GM18499 (cell line): Measurements from ENCODE around the gene SYF2.
"Not testable (repeated sequence)": the region's sequence is repeated elsewhere in the genome, so short reads cannot be mapped to it uniquely, and the experiment has no call there.

ENCODE experiments used
- ATAC-seq: cut with Tn5 transposase; IDR thresholded peaks from one replicate; pipeline ENCODE4 v1.9.1; 2021; ENCODE audit warnings: moderate number of reproducible peaks; ENCODE audit not compliant: insufficient read depth, unreplicated experiment

Gene SYF2

GRCh38 chr1:25209516-25209915 lies 22.8 kb downstream of the SYF2 start:
- ATAC-seq = no peak

DNA sequence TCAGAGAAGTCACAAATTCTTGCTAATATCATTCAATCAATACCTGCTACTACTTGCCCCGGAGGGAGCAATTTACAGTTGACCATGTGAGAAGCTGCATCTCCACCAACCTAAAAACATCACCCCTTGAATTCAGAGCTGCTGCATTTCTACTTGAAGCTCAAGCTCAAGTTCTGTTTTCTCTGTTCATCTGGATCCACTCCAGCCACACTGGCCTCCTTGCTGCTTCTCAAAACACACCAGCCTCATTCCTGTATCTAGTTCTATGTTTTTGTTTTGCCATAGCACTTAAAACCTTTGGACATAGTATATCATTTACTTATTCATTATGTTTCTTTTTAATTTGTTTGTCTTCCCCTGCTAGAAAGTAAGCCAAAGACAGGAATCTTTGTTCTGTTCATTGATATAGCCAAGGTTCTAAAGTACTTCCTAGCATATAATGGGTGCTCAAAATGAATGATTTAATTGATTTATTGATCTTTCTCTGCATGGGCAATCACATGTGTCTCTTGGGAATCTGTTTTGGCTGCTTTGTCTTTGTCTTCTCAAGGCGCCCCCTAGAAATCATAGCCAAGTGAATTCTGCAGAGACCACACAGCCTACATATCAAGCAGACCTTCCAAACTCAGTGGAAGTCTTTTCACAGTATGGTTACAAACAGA lies 23.6 kb downstream of the SYF2 start:
- ATAC-seq = no peak

GRCh38 chr1:25208092-25208491 lies 24.2 kb downstream of the SYF2 start:
- ATAC-seq = no peak

- no peak for ATAC-seq
Observed at GRCh38 chr1:25206201-25206600, 26.1 kb downstream of the SYF2 start.

DNA sequence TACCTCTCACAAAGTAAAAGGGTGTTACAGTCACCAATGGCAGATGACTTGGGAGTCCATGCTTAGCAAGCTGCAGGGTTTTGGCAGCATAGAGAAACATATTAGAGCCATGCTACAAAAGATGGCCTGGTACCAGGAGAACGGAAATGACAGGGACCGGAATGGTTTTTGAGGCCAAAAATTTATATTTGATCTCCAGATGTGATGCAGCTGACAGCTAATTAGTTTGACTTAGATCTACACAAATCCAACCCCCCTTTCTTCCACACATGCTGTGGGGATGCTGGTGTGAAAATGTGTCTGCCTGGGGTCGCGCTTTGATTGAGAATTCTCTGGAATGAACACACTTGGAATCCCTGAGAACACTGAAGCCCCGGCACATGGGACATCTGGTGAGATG lies 26.5 kb downstream of the SYF2 start:
- no peak for ATAC-seq

- no peak for ATAC-seq
Observed at GRCh38 chr1:25204797-25205480, 27.4 kb downstream of the SYF2 start.

DNA sequence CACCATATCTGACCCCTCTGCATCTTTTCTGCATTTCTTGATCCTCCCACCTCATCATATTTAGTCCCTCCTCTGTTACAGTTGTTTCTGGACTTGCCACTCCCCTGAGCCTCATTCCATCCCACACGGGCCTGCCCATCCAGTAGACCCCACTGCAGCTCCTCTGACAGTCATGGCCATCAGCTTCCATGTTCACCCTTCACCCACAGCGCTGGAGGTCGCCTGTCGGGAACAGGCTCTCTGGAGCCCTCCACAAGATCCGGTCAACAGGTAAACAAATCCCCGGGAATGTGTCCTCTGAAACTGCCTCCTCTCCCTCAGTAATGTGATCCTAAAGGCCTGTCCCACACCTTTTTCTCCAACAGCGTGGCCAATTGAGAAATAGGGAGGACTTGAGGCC lies 31.3 kb downstream of the SYF2 start:
- no peak for ATAC-seq

- no peak for ATAC-seq
Observed at GRCh38 chr1:25199819-25200620, 32.3 kb downstream of the SYF2 start.

GRCh38 chr1:25198663-25199252 lies 33.5 kb downstream of the SYF2 start:
- no peak for ATAC-seq

GRCh38 chr1:25197982-25198662 lies 34.2 kb downstream of the SYF2 start:
- ATAC-seq = no peak

GRCh38 chr1:25197235-25197975 lies 34.9 kb downstream of the SYF2 start:
- no peak for ATAC-seq

- ATAC-seq = no peak
Observed at GRCh38 chr1:25196830-25197229, 35.5 kb downstream of the SYF2 start.

GRCh38 chr1:25195835-25196234 lies 36.5 kb downstream of the SYF2 start:
- ATAC-seq = no peak

GRCh38 chr1:25194572-25195020 lies 37.7 kb downstream of the SYF2 start:
- no peak for ATAC-seq

GRCh38 chr1:25194054-25194453 lies 38.2 kb downstream of the SYF2 start:
- no peak for ATAC-seq

- no peak for ATAC-seq
Observed at GRCh38 chr1:25193229-25193628, 39.1 kb downstream of the SYF2 start.

DNA sequence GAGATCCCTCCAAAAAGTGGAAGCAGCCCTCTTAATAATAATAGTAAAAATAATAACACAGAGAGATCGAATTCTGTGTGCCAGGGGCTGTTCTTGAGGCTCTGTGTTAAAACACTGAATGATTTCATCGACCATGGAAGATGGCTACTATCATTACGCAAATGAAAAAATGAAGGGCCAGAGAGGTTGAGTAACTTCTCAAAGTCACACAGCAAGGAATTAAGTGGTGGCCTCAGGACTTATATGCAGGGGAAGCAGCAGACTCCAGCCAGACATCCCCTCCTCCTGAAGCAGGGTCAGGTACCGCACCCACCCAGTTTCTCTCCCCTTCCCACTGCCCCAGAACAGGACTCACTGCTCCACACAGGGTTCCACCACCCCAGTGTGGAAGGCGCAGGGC lies 40.1 kb downstream of the SYF2 start:
- ATAC-seq = no peak

DNA sequence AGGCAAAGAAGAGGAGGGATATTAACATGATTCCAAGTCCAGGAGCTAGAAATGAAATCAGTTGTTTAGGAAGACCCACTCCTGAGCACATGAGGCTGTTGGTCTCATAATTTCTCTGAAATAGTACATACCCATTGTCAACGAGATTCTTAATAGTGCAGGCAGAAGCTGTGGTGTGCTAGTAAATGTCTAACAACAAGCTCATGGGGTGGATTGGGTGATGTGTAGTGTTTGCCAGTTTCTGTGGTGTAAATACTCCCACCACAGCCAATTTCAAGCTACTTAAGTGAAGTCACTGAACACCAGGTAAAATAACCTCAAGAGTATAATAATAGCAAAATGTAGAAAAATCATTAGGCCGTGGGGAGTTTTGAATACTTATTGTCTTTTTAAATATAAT lies 42.0 kb downstream of the SYF2 start:
- no peak for ATAC-seq

- ATAC-seq = not testable (repeated sequence)
Observed at GRCh38 chr1:25187904-25188303, 44.4 kb downstream of the SYF2 start.

- ATAC-seq = no peak
Observed at GRCh38 chr1:25187077-25187476, 45.2 kb downstream of the SYF2 start.
